HG02938 (cell line): ENCODE measurements around the gene HHAT.

Experiments used
- ATAC-seq: cut with Tn5 transposase; IDR thresholded peaks from one replicate; pipeline ENCODE4 v1.9.1; 2021; ENCODE audit warnings: mild to moderate bottlenecking, moderate library complexity; ENCODE audit not compliant: unreplicated experiment

Gene HHAT

DNA sequence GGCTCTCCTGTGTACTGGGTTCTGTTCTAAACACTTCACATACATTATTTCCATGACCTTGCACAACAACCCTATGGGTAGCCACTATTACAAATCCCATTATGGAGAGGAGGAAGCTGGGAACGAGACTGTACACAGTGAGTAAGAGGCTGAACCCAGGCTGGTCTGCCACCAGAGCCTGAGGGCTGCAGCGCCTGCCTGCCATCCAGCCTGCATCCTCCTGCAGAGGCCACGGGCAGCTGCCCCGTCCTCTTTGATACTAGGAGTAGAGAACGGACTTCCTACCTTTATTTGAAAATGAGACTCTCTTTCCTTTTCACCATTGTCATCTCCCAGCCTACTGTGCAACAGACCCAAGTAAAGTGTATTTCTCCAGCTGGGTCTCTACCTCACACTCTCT, 370.0 kb downstream of the HHAT start:
- no peak for ATAC-seq

DNA sequence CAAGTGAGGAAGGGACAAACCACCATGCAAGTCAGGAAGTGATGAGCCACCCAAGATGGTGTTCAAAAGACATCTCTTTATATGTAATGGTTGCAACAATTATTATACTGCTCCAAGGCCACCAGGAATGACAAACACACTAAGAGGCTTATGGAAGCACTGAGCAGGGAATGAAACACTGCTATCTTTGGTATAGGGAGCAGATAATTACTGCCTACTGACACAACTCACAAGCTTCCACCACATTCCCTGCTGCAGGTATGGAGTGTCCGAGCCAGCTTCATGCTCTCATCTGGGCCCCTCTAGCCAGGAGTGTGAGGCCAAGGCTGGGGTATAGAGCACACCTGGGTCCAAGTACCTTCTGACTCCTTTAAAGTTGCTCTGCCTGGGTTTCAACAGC, 371.4 kb downstream of the HHAT start:
- ATAC-seq = no peak

GRCh38 chr1:210700511-210700910, 371.8 kb downstream of the HHAT start:
- ATAC-seq = no peak

GRCh38 chr1:210702506-210702905, 373.8 kb downstream of the HHAT start:
- ATAC-seq = no peak

GRCh38 chr1:210703593-210703992, 374.9 kb downstream of the HHAT start:
- no peak for ATAC-seq

DNA sequence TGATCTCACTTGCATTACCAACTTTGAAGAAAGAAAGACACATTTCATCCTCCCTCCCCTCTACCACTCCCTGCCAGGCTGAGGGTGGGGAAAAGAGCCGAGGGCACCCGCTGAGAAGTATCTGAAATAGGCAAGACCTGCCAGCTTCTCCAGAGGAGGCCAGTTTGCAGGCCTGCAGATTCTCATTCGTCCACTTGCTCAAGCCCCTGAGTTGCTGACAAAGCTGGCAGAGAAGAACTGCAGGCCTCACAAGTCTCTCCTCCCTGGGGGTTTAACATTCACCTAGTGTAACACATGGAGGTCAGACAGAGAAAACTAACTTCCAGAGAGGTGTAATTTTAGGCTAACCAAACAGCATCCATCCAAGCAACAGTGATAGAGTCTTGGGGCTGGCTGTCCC, 376.4 kb downstream of the HHAT start:
- ATAC-seq = no peak

DNA sequence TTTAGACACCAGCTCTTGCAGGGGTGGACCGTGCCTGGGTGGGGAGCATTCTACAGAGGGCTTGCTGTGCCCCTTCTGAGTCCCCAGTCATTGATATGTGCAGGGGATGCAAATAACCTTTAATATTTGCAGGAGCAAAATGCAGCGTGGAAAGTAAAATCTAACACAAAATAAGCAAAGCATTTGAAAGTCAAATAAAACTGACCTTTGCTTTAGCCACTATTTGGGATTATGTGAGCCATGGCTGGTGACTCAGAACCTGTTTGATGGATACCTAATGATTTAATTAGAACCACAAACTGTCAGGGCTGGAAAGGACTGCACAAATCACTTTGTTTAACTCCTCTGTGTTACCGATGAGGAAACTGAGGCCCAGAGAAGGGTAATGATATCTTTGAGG, 377.5 kb downstream of the HHAT start:
- no peak for ATAC-seq

GRCh38 chr1:210707300-210708240, 378.9 kb downstream of the HHAT start:
- ATAC-seq = no peak

DNA sequence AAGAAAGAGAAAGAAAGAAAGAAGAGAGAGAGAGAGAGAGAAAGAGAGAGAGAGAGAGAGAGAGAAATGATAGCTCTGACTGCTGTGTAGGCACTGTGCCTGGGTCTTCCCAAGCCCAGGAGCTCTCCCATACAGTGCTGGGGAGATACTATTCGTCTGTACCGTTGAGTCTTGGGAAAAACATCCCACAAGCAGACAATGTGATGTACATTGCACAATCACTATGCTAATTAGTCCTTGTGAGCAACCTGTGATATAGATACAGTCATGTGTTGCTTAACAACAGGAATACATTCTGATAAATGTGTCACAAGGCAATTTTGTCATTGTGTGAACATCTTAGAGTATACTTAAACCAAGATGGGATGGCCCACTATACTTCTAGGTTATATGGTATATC, 381.0 kb downstream of the HHAT start:
- ATAC-seq = no peak

DNA sequence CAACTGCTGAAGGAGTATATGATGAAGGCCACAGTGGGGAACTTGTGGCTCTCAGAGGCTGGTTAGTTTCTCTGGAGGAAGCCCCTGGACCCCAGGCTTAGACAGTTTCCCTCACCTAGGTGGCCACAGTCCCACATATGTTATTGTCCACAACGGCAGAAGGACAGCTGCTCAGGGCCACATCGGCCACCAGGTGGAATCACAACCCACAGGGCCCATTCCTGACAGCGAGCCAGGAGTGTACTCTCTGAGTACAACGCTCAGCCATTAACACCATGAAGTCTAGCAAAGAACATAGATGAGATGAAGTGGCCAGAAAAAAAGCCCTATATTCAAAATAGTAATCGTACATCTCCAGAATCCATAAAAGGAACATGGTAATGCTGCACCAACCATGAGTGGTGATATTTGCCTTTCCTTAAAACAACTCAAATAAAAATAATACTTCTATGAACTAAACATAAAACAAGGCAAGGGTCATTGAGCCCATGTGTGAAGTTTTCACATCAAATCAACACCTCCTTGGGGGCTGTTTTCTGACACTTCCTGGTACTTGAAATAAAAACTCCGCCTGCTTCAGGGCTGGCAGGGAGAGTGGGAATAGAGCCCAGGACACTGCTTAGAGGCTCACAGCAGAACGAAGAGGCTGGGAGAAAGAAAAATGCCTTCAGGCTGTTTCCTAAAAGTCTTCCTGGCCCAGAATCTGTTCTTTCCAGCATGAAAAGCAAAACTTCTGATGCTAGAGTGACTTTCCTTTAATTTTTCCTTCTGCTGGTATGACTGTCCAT, 383.3 kb downstream of the HHAT start:
- ATAC-seq = no peak

DNA sequence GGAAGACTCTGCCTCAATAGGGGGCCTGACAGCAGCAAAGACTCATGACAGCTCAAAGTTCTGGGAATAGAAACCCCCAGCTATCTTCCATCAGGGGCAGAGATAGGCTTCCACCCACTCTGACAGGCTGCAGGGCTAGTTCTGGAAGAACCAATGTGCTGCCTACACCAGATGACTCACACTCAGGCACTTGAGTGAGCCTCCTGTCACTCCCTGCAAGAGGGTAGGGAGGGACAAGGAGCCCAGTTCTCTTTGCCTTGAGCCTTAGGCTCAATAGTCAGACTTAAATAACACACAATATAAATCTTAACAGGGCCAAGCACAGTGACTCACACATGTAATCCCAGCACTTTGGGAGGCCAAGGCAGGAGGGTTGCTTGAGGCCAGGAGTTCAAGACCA, 386.4 kb downstream of the HHAT start:
- ATAC-seq = no peak

DNA sequence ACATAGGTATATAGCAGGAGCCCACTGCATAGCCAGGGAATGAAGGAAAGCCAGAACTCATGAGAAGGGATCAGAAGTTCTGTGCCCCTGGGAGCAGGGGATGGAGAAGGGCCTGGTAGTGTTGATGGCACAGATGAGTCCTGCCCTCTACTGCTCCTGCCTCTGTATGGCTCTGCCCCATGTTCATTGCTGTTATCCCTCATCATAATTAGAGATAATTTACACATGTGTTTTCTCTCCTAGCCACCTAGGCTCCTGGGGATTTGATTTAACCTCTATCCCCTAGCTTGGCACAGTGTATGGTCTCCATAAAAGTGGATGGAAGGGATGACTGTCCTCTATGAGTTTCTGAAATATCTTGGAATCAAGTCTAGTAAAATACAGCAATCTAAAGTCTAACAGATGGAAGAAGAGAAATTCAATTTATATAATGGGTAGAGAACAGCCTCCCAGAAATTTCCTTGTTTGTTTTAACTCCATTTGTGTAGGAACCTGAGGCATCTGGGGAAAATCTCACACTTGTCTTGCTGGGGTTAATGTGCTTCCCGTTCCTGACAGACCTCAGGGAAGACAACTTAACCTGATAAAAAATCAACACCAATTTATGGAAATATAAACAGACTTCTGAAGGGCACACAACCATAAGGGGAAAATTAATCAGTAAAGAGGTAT, 393.8 kb downstream of the HHAT start:
- ATAC-seq = no peak

DNA sequence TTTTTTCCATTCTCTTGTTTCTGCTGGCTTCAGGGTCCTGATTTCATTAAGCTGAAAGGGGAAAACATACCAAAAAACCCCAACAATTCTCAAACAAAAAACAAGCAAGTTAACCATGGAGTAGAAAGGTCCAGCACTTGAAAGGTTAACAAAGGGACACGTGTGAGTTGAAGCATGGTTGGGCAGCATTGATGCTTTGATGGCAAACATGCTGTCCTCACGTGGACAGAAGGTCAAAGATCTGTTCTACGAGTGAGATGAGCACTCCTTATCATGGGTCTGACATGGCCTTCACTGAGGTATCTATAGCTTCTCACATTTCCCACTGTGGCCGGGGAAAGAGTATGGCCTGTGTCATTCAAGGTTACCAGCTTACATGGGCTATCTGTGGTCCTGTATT, 394.9 kb downstream of the HHAT start:
- no peak for ATAC-seq

DNA sequence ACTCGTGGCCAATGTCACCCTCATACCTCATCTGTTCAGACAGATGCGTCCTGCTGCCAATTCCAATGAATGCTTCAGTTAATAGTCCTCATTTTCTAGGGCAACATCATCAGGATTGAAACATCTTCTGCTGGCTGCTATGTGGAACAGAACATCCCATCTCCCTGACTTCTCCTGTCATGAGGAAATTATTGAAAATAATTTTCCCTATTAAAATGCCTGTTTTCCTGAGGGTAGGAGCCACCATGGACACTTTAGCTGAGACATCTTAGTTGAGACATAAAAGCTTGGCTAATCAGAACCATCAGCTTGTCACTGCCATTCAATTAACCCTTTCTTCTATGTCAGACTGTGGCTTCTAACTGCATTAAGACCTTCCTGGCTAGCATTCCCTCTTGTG, 396.1 kb downstream of the HHAT start:
- ATAC-seq = no peak
